Vagina (tissue), 2 donors: ENCODE data around the gene TAF6.

Source experiments
- POLR2A ChIP-seq, 2 donors: fragments of 450-650 bp; IDR thresholded peaks; one replicate each; pipeline ENCODE4 v1.6.1; 2017; ENCODE audit warnings: antibody characterized with exemption in 2 of 2, mild to moderate bottlenecking in 2 of 2, moderate library complexity in 2 of 2
- POLR2AphosphoS5 ChIP-seq, 2 donors: sonication (generic); formaldehyde crosslinking; IDR thresholded peaks; one replicate each; pipeline ENCODE4 v1.9.0; 2017; ENCODE audit warnings: antibody characterized with exemption in 2 of 2, mild to moderate bottlenecking in 2 of 2, low read depth in 1 of 2; ENCODE audit not compliant: insufficient read depth in 1 of 2
- TF ChIP-seq, protein P1 (sequence below), 3 experiments: fragments of 450-650 bp in 2 of 3; fragments of 200-600 bp in 1 of 3; sonication (generic) in 1 of 3; IDR thresholded peaks; one replicate each; pipeline ENCODE4 v1.5.1; 2017 to 2019; ENCODE audit warnings: antibody characterized with exemption in 3 of 3, mild to moderate bottlenecking in 2 of 3, moderate library complexity in 2 of 3

DNA sequence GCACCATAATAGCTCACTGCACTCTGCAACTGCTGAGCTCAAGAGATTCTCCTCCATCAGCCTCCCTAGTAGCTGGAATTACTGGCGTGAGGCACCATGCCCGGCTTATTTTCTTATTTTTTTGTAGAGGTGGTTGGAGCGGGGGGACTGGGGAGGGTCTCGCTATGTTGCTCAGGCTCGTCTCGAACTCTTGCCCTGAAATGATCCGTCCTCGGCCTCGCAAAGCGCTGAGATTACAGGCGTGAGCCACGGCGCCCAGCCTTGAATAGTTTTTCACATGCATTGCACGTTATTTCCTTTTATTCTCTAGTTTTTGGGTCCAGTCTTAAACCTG is 29.0 kb upstream of the TAF6 start:
- TF ChIP-seq, protein P1, sequence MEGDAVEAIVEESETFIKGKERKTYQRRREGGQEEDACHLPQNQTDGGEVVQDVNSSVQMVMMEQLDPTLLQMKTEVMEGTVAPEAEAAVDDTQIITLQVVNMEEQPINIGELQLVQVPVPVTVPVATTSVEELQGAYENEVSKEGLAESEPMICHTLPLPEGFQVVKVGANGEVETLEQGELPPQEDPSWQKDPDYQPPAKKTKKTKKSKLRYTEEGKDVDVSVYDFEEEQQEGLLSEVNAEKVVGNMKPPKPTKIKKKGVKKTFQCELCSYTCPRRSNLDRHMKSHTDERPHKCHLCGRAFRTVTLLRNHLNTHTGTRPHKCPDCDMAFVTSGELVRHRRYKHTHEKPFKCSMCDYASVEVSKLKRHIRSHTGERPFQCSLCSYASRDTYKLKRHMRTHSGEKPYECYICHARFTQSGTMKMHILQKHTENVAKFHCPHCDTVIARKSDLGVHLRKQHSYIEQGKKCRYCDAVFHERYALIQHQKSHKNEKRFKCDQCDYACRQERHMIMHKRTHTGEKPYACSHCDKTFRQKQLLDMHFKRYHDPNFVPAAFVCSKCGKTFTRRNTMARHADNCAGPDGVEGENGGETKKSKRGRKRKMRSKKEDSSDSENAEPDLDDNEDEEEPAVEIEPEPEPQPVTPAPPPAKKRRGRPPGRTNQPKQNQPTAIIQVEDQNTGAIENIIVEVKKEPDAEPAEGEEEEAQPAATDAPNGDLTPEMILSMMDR (IDR thresholded peaks at IDR 0.05), result no peak
- TF ChIP-seq POLR2AphosphoS5 (IDR thresholded peaks at IDR 0.05; ENCODE audit: insufficient read depth in 1 of 2, low read depth in 1 of 2) (no peak), POLR2A (IDR thresholded peaks at IDR 0.05) (no peak)
